GM12892 (cell line): ENCODE results near the gene MYZAP. TPM values are rescaled to one million over a fixed set of nuclear protein-coding genes. Genes with fewer than 3 reads are reported as not detected.

Source experiments
- DNase-seq: peaks from one replicate; pipeline ENCODE4 v3.0.0; 2011; ENCODE audit not compliant: insufficient read length
- FAIRE-seq: peaks from 2 replicates; lab custom pipeline; 2011; peaks lifted over from hg19 to GRCh38; lab: Jason Lieb, UNC
- POLR2A ChIP-seq: IDR thresholded peaks from 2 replicates; pipeline ENCODE4 v1.6.1; 2011; ENCODE audit warnings: low read depth, low read length, control low read depth
- POLR2AphosphoS5 ChIP-seq: IDR thresholded peaks from 2 replicates; pipeline ENCODE4 v1.6.1; 2011; ENCODE audit warnings: low read depth, low read length, control low read depth
- TAF1 ChIP-seq: IDR thresholded peaks from 2 replicates; pipeline ENCODE4 v1.6.1; 2011; ENCODE audit warnings: low read depth, mild to moderate bottlenecking, control low read depth, low read length, borderline replicate concordance
- polyA plus RNA-seq: library from polyadenylated mRNA; unstranded; fragments of >200 nt; gene quantifications from one replicate; pipeline ENCODE4 v1.2.1, GENCODE V29; 2012; ENCODE audit warnings: missing spikeins, inconsistent platforms; ENCODE audit not compliant: missing spikeins

MYZAP gene
- polyA plus RNA-seq, result not detected

- FAIRE-seq, result no peak
- TF ChIP-seq POLR2AphosphoS5 (no peak), TAF1 (no peak), POLR2A (no peak)
- peak; percentile 43 for DNase-seq
Observed at GRCh38 chr15:57591822-57592367, at the start of gene MYZAP. MYZAP (plus strand) TSS chr15:57591904; CDS start chr15:57592035, 131 bp downstream.

GRCh38 chr15:57542505-57542817 is 49.2 kb upstream of the MYZAP start:
- FAIRE-seq, result no peak
- TF ChIP-seq TAF1, result no peak
- no peak for TF ChIP-seq POLR2AphosphoS5
- TF ChIP-seq POLR2A, result no peak
- DNase-seq, result no peak

- no peak for FAIRE-seq
- no peak for DNase-seq
- no peak for TF ChIP-seq POLR2A
- no peak for TF ChIP-seq POLR2AphosphoS5
- no peak for TF ChIP-seq TAF1
Observed at GRCh38 chr15:57544848-57545480, 46.7 kb upstream of the MYZAP start.

- no peak for DNase-seq
- FAIRE-seq, result no peak
- TF ChIP-seq POLR2AphosphoS5, result no peak
- TF ChIP-seq TAF1, result no peak
- no peak for TF ChIP-seq POLR2A
Observed at GRCh38 chr15:57545995-57546394, 45.7 kb upstream of the MYZAP start.

- no peak for FAIRE-seq
- TF ChIP-seq POLR2AphosphoS5 (no peak), POLR2A (no peak), TAF1 (no peak)
- DNase-seq, result no peak
Observed at GRCh38 chr15:57547243-57547755, 44.4 kb upstream of the MYZAP start.

- no peak for TF ChIP-seq POLR2A
- TF ChIP-seq POLR2AphosphoS5, result no peak
- TF ChIP-seq TAF1, result no peak
- no peak for DNase-seq
- FAIRE-seq, result no peak
Observed at GRCh38 chr15:57548351-57548750, 43.4 kb upstream of the MYZAP start.

GRCh38 chr15:57548835-57549234 is 42.9 kb upstream of the MYZAP start:
- TF ChIP-seq POLR2A (no peak), TAF1 (no peak), POLR2AphosphoS5 (no peak)
- FAIRE-seq (no peak), DNase-seq (no peak)

- TF ChIP-seq TAF1 (no peak), POLR2AphosphoS5 (no peak), POLR2A (no peak)
- DNase-seq, result no peak
- FAIRE-seq, result no peak
Observed at GRCh38 chr15:57549935-57550334, 41.8 kb upstream of the MYZAP start.

GRCh38 chr15:57550640-57551039 is 41.1 kb upstream of the MYZAP start:
- no peak for TF ChIP-seq POLR2A
- TF ChIP-seq TAF1, result no peak
- no peak for TF ChIP-seq POLR2AphosphoS5
- DNase-seq, result no peak
- FAIRE-seq, result no peak

GRCh38 chr15:57551715-57552677 is 39.7 kb upstream of the MYZAP start:
- DNase-seq (no peak), FAIRE-seq (no peak)
- TF ChIP-seq TAF1 (no peak), POLR2AphosphoS5 (no peak), POLR2A (no peak)

- TF ChIP-seq POLR2A, result no peak
- TF ChIP-seq POLR2AphosphoS5, result no peak
- no peak for TF ChIP-seq TAF1
- DNase-seq, result no peak
- FAIRE-seq, result no peak
Observed at GRCh38 chr15:57552678-57553334, 38.9 kb upstream of the MYZAP start.

GRCh38 chr15:57553526-57553925 is 38.2 kb upstream of the MYZAP start:
- FAIRE-seq (no peak), DNase-seq (no peak)
- TF ChIP-seq POLR2A (no peak), POLR2AphosphoS5 (no peak), TAF1 (no peak)
